Activated naive CD4-positive, alpha-beta T cell treated with anti-CD3 and anti-CD28 coated beads, Interleukin-2, amount 50 U/mL, for 24 hours (primary cell): ENCODE results near the gene NT5DC3.
"Not testable (repeated sequence)": the region's sequence is repeated elsewhere in the genome, so short reads cannot be mapped to it uniquely, and the experiment has no call there.

Source experiments
- H3K27ac Mint-ChIP-seq: one replicate; pipeline ENCODE4 v1.8.0; 2021; ENCODE audit warnings: mild to moderate bottlenecking, mixed read lengths
- H3K27me3 Mint-ChIP-seq: one replicate; pipeline ENCODE4 v1.8.0; 2021; ENCODE audit warnings: mixed read lengths
- H3K36me3 Mint-ChIP-seq: one replicate; pipeline ENCODE4 v1.8.0; 2021; ENCODE audit warnings: mixed read lengths
- H3K4me1 Mint-ChIP-seq: one replicate; pipeline ENCODE4 v1.8.0; 2021; ENCODE audit warnings: mixed read lengths
- H3K4me3 Mint-ChIP-seq: one replicate; pipeline ENCODE4 v1.8.0; 2021; ENCODE audit warnings: mild to moderate bottlenecking, mixed read lengths
- H3K9me3 Mint-ChIP-seq: one replicate; pipeline ENCODE4 v1.8.0; 2021; ENCODE audit warnings: mixed read lengths

Gene NT5DC3

GRCh38 chr12:103810111-103810510 is 30.9 kb downstream of the NT5DC3 start:
- H3K4me3 Mint-ChIP-seq, result no peak overlapping the region
- peaks cover 30% of the 10 kb centered on the region for H3K36me3 Mint-ChIP-seq
- no peaks in the 10 kb centered on the region for H3K27me3 Mint-ChIP-seq
- no peak overlapping the region for H3K27ac Mint-ChIP-seq
- no peaks in the 10 kb centered on the region for H3K4me1 Mint-ChIP-seq
- no peaks in the 10 kb centered on the region for H3K9me3 Mint-ChIP-seq

GRCh38 chr12:103809639-103810038 is 31.4 kb downstream of the NT5DC3 start:
- H3K4me1 Mint-ChIP-seq, H3K27me3 Mint-ChIP-seq, H3K27ac Mint-ChIP-seq, H3K4me3 Mint-ChIP-seq, H3K9me3 Mint-ChIP-seq: not testable (repeated sequence)
- peaks cover 28% of the 10 kb centered on the region for H3K36me3 Mint-ChIP-seq

- no peak overlapping the region for H3K4me3 Mint-ChIP-seq
- H3K9me3 Mint-ChIP-seq, result no peaks in the 10 kb centered on the region
- H3K4me1 Mint-ChIP-seq, result no peaks in the 10 kb centered on the region
- peaks cover 26% of the 10 kb centered on the region for H3K36me3 Mint-ChIP-seq
- H3K27ac Mint-ChIP-seq, result no peak overlapping the region
- H3K27me3 Mint-ChIP-seq, result no peaks in the 10 kb centered on the region
These were observed 31.9 kb downstream of the NT5DC3 start for GRCh38 chr12:103809154-103809553.

GRCh38 chr12:103808239-103808880 is 32.7 kb downstream of the NT5DC3 start:
- Mint-ChIP-seq H3K27ac (no peak overlapping the region), H3K9me3 (no peaks in the 10 kb centered on the region), H3K4me3 (no peak overlapping the region), H3K36me3 (peaks cover 23% of the 10 kb centered on the region), H3K4me1 (no peaks in the 10 kb centered on the region), H3K27me3 (no peaks in the 10 kb centered on the region)

- Mint-ChIP-seq H3K27ac (peak overlapping the region; percentile 63), H3K4me1 (no peaks in the 10 kb centered on the region), H3K36me3 (peaks cover 23% of the 10 kb centered on the region), H3K9me3 (no peaks in the 10 kb centered on the region), H3K27me3 (no peaks in the 10 kb centered on the region), H3K4me3 (no peak overlapping the region)
These were observed 33.3 kb downstream of the NT5DC3 start for GRCh38 chr12:103807561-103808238.

- no peaks in the 10 kb centered on the region for H3K9me3 Mint-ChIP-seq
These were observed 34.2 kb downstream of the NT5DC3 start for GRCh38 chr12:103806803-103807202.

GRCh38 chr12:103805655-103806360 is 35.2 kb downstream of the NT5DC3 start:
- Mint-ChIP-seq H3K36me3 (peaks cover 24% of the 10 kb centered on the region), H3K4me3 (no peak overlapping the region), H3K27me3 (no peaks in the 10 kb centered on the region), H3K9me3 (no peaks in the 10 kb centered on the region), H3K27ac (no peak overlapping the region), H3K4me1 (no peaks in the 10 kb centered on the region)

More at GRCh38 chr12:103806803-103807202, 34.2 kb downstream of the NT5DC3 start:
- no peaks in the 10 kb centered on the region for H3K27me3 Mint-ChIP-seq
- H3K36me3 Mint-ChIP-seq, result peaks cover 24% of the 10 kb centered on the region
- no peak overlapping the region for H3K27ac Mint-ChIP-seq
- H3K4me3 Mint-ChIP-seq, result no peak overlapping the region
- H3K4me1 Mint-ChIP-seq, result no peaks in the 10 kb centered on the region

GRCh38 chr12:103803847-103804246 is 37.2 kb downstream of the NT5DC3 start:
- H3K4me1 Mint-ChIP-seq, result no peaks in the 10 kb centered on the region
- H3K27ac Mint-ChIP-seq, result no peak overlapping the region
- H3K27me3 Mint-ChIP-seq, result no peaks in the 10 kb centered on the region
- peaks cover 25% of the 10 kb centered on the region for H3K36me3 Mint-ChIP-seq
- no peaks in the 10 kb centered on the region for H3K9me3 Mint-ChIP-seq
- no peak overlapping the region for H3K4me3 Mint-ChIP-seq

- Mint-ChIP-seq H3K4me1 (no peaks in the 10 kb centered on the region), H3K27me3 (no peaks in the 10 kb centered on the region), H3K36me3 (peaks cover 32% of the 10 kb centered on the region), H3K27ac (no peak overlapping the region), H3K4me3 (no peak overlapping the region), H3K9me3 (no peaks in the 10 kb centered on the region)
These were observed 38.5 kb downstream of the NT5DC3 start for GRCh38 chr12:103802586-103802886.

- H3K4me1 Mint-ChIP-seq, result no peaks in the 10 kb centered on the region
- H3K27ac Mint-ChIP-seq, result no peak overlapping the region
- H3K4me3 Mint-ChIP-seq, result no peak overlapping the region
- peaks cover 32% of the 10 kb centered on the region for H3K36me3 Mint-ChIP-seq
- no peaks in the 10 kb centered on the region for H3K9me3 Mint-ChIP-seq
- no peaks in the 10 kb centered on the region for H3K27me3 Mint-ChIP-seq
These were observed 39.1 kb downstream of the NT5DC3 start for GRCh38 chr12:103801709-103802585.

GRCh38 chr12:103799857-103800771 is 40.9 kb downstream of the NT5DC3 start:
- H3K27ac Mint-ChIP-seq, result no peak overlapping the region
- H3K4me1 Mint-ChIP-seq, result no peaks in the 10 kb centered on the region
- peaks cover 33% of the 10 kb centered on the region for H3K36me3 Mint-ChIP-seq
- H3K27me3 Mint-ChIP-seq, result no peaks in the 10 kb centered on the region
- H3K4me3 Mint-ChIP-seq, result no peak overlapping the region
- no peaks in the 10 kb centered on the region for H3K9me3 Mint-ChIP-seq

GRCh38 chr12:103799504-103799856 is 41.6 kb downstream of the NT5DC3 start:
- Mint-ChIP-seq H3K36me3 (peaks cover 33% of the 10 kb centered on the region), H3K9me3 (no peaks in the 10 kb centered on the region), H3K27ac (no peak overlapping the region), H3K27me3 (no peaks in the 10 kb centered on the region), H3K4me3 (no peak overlapping the region), H3K4me1 (no peaks in the 10 kb centered on the region)

GRCh38 chr12:103798586-103798985 is 42.4 kb downstream of the NT5DC3 start:
- no peaks in the 10 kb centered on the region for H3K4me1 Mint-ChIP-seq
- no peak overlapping the region for H3K27ac Mint-ChIP-seq
- H3K27me3 Mint-ChIP-seq, result no peaks in the 10 kb centered on the region
- H3K9me3 Mint-ChIP-seq, result no peaks in the 10 kb centered on the region
- H3K36me3 Mint-ChIP-seq, result peaks cover 29% of the 10 kb centered on the region
- no peak overlapping the region for H3K4me3 Mint-ChIP-seq

- H3K27ac Mint-ChIP-seq, result no peak overlapping the region
- peaks cover 26% of the 10 kb centered on the region for H3K36me3 Mint-ChIP-seq
- no peaks in the 10 kb centered on the region for H3K4me1 Mint-ChIP-seq
- H3K4me3 Mint-ChIP-seq, result no peak overlapping the region
- no peaks in the 10 kb centered on the region for H3K9me3 Mint-ChIP-seq
- H3K27me3 Mint-ChIP-seq, result no peaks in the 10 kb centered on the region
These were observed 46.5 kb downstream of the NT5DC3 start for GRCh38 chr12:103794309-103795213.
